Measurements from ENCODE around the gene SIRT2. TPM values are rescaled to one million over a fixed set of nuclear protein-coding genes. Genes with fewer than 3 reads are reported as not detected.

Gene SIRT2
- total and polyA plus RNA-seq, 2 donors from 2014 or later = 36.0 to 56.9 TPM

GRCh38 chr19:38893341-38893771, 6.1 kb downstream of the SIRT2 start:
- Histone ChIP-seq H3K4me1 (ENCODE audit: control insufficient read depth in 2 of 3, insufficient read depth in 2 of 3, low read depth in 1 of 3, low read length in 3 of 3) (peaks cover 0 to 16% (median 5%) of the 10 kb centered on the region in 3 donors), H3K4me3 (ENCODE audit: low read length in 3 of 3) (no peak overlapping the region), H3K36me3 (ENCODE audit: control insufficient read depth in 2 of 3, insufficient read depth in 3 of 3, low read length in 3 of 3) (peaks cover 0 to 20% (median 17%) of the 10 kb centered on the region in 3 donors), H3K27me3 (ENCODE audit: control insufficient read depth, insufficient read depth, low read length) (no peaks in the 10 kb centered on the region), H3K9me3 (ENCODE audit: control insufficient read depth in 2 of 3, insufficient read depth in 1 of 3, low read length in 3 of 3) (no peaks in the 10 kb centered on the region), H3K9ac (ENCODE audit: low read length in 3 of 3) (peak overlapping the region in 1 of 3 donors; percentile 12), H3K27ac (ENCODE audit: low read depth in 2 of 2, low read length in 2 of 2) (peak overlapping the region; percentile 6 to 65)
- no peak for TF ChIP-seq CTCF (IDR thresholded peaks at IDR 0.05; ENCODE audit: borderline replicate concordance, extremely low read depth, insufficient read depth)
- FAIRE-seq (no peak), DNase-seq (no peak)
- intact Hi-C loops (cut with DNase I) = no loop called here

- intact Hi-C loops (cut with DNase I) = no loop called here
- no peak for TF ChIP-seq CTCF (IDR thresholded peaks at IDR 0.05; ENCODE audit: borderline replicate concordance, extremely low read depth, insufficient read depth)
- Histone ChIP-seq H3K4me3 (ENCODE audit: low read length in 3 of 3) (no peak overlapping the region), H3K27me3 (ENCODE audit: control insufficient read depth, insufficient read depth, low read length) (no peaks in the 10 kb centered on the region), H3K9me3 (ENCODE audit: control insufficient read depth in 2 of 3, insufficient read depth in 1 of 3, low read length in 3 of 3) (no peaks in the 10 kb centered on the region), H3K36me3 (ENCODE audit: control insufficient read depth in 2 of 3, insufficient read depth in 3 of 3, low read length in 3 of 3) (peaks cover 0 to 21% (median 18%) of the 10 kb centered on the region in 3 donors), H3K9ac (ENCODE audit: low read length in 3 of 3) (peak overlapping the region in 1 of 3 donors; percentile 12), H3K4me1 (ENCODE audit: control insufficient read depth in 2 of 3, insufficient read depth in 2 of 3, low read depth in 1 of 3, low read length in 3 of 3) (peaks cover 0 to 13% (median under 1%) of the 10 kb centered on the region in 3 donors), H3K27ac (ENCODE audit: low read depth in 2 of 2, low read length in 2 of 2) (peak overlapping the region; percentile 6 to 65)
- DNase-seq (no peak), FAIRE-seq (no peak)
These were observed 6.6 kb downstream of the SIRT2 start for GRCh38 chr19:38892841-38893240.

GRCh38 chr19:38891771-38892170, 7.6 kb downstream of the SIRT2 start:
- TF ChIP-seq CTCF (IDR thresholded peaks at IDR 0.05; ENCODE audit: borderline replicate concordance, extremely low read depth, insufficient read depth) = no peak

GRCh38 chr19:38890686-38891085, 8.7 kb downstream of the SIRT2 start:
- no peak for TF ChIP-seq CTCF (IDR thresholded peaks at IDR 0.05; ENCODE audit: borderline replicate concordance, extremely low read depth, insufficient read depth)
- Histone ChIP-seq H3K4me1 (ENCODE audit: control insufficient read depth in 2 of 3, insufficient read depth in 2 of 3, low read depth in 1 of 3, low read length in 3 of 3) (peaks cover 0 to 10% (median 0%) of the 10 kb centered on the region in 3 donors), H3K36me3 (ENCODE audit: control insufficient read depth in 2 of 3, insufficient read depth in 3 of 3, low read length in 3 of 3) (peaks cover 0 to 21% (median 18%) of the 10 kb centered on the region in 3 donors), H3K9me3 (ENCODE audit: control insufficient read depth in 2 of 3, insufficient read depth in 1 of 3, low read length in 3 of 3) (no peaks in the 10 kb centered on the region), H3K27me3 (ENCODE audit: control insufficient read depth, insufficient read depth, low read length) (no peaks in the 10 kb centered on the region), H3K4me3 (ENCODE audit: low read length in 3 of 3) (no peak overlapping the region), H3K27ac (ENCODE audit: low read depth in 2 of 2, low read length in 2 of 2) (no peak overlapping the region), H3K9ac (ENCODE audit: low read length in 3 of 3) (no peak overlapping the region)
- DNase-seq (no peak), FAIRE-seq (no peak)
- intact Hi-C loops (cut with DNase I) = no loop called here

More at GRCh38 chr19:38891771-38892170, 7.6 kb downstream of the SIRT2 start:
- intact Hi-C loops (cut with DNase I) = no loop called here
- Histone ChIP-seq H3K27me3 (ENCODE audit: control insufficient read depth, insufficient read depth, low read length) (no peaks in the 10 kb centered on the region), H3K4me1 (ENCODE audit: control insufficient read depth in 2 of 3, insufficient read depth in 2 of 3, low read depth in 1 of 3, low read length in 3 of 3) (peaks cover 0 to 13% (median 0%) of the 10 kb centered on the region in 3 donors), H3K9ac (ENCODE audit: low read length in 3 of 3) (no peak overlapping the region), H3K36me3 (ENCODE audit: control insufficient read depth in 2 of 3, insufficient read depth in 3 of 3, low read length in 3 of 3) (peaks cover 0 to 21% (median 18%) of the 10 kb centered on the region in 3 donors), H3K27ac (ENCODE audit: low read depth in 2 of 2, low read length in 2 of 2) (no peak overlapping the region), H3K4me3 (ENCODE audit: low read length in 3 of 3) (no peak overlapping the region), H3K9me3 (ENCODE audit: control insufficient read depth in 2 of 3, insufficient read depth in 1 of 3, low read length in 3 of 3) (no peaks in the 10 kb centered on the region)
- no peak for DNase-seq
- FAIRE-seq = no peak

Measured in kidney (tissue), 14 donors.